GM19023 (cell line): Measurements from ENCODE around the gene LST1.

Experiments
- ATAC-seq: cut with Tn5 transposase; IDR thresholded peaks from one replicate; pipeline ENCODE4 v1.9.1; 2021; ENCODE audit warnings: mild to moderate bottlenecking, moderate library complexity; ENCODE audit not compliant: unreplicated experiment

The LST1 gene

GRCh38 chr6:31559958-31560696, 25.9 kb upstream of the LST1 start:
- peak; percentile 68 for ATAC-seq

- ATAC-seq = no peak
Measured at GRCh38 chr6:31560697-31561058, 25.4 kb upstream of the LST1 start.

GRCh38 chr6:31567531-31568370, 18.3 kb upstream of the LST1 start:
- no peak for ATAC-seq

DNA sequence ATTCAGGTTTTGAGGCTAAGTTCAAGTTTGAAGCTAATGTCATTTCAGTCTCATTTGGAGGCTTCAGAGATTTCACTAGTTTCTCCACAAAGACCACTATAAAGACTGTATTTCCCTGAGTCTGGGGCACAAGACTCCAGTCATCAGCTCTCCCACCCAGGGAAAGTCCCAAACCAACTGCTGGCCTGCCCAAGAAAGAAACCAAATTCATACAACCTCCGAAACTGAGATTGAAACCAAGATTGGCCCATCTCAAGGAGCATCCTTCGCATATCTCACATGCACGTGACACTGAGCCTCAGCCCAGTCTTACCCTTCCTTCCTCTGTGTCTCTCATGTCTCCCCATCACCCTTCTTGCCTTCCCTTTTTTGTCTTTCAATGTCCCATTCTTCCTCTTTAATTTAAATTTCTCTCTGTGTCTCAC, 17.5 kb upstream of the LST1 start:
- peak; percentile 58 for ATAC-seq

DNA sequence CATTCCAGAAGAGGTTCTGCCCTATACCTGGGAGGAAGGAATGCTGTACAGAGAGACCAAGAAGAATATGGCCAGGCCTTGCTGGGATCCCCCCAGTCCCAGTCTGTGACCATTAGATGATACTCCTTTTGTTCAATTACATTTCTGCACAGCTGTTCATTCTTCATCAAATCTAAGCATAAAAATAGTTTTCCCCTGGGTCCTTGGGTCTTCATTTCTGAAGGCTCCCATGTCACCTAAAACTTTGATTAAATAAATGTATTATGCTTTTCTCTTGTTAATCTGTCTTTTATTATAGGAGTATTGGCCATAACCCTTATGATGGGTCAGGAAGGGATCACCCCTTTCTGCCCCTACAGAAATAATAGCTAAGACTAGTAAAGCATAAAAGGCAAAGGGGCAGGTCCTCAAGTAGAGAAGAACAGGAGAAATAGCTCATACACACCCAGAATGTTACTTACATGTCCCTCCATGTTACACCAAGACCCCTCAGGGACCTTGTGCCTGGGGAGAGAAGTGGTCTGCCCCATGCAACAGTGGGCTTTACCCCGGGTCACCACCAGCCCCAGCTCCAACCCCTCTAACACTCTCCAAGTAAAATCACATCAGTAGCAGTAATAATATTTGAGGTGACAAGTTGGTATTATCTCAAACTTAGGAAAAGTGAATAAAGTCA, 16.1 kb upstream of the LST1 start:
- no peak for ATAC-seq

GRCh38 chr6:31572041-31572911, 13.8 kb upstream of the LST1 start, which contains the start of gene LTA:
TSS of gene LTA (plus strand) at chr6:31572289. CDS start at chr6:31572743, 454 bp downstream.
- ATAC-seq = peak; percentile 54

GRCh38 chr6:31573239-31574105, 12.6 kb upstream of the LST1 start:
- no peak for ATAC-seq

DNA sequence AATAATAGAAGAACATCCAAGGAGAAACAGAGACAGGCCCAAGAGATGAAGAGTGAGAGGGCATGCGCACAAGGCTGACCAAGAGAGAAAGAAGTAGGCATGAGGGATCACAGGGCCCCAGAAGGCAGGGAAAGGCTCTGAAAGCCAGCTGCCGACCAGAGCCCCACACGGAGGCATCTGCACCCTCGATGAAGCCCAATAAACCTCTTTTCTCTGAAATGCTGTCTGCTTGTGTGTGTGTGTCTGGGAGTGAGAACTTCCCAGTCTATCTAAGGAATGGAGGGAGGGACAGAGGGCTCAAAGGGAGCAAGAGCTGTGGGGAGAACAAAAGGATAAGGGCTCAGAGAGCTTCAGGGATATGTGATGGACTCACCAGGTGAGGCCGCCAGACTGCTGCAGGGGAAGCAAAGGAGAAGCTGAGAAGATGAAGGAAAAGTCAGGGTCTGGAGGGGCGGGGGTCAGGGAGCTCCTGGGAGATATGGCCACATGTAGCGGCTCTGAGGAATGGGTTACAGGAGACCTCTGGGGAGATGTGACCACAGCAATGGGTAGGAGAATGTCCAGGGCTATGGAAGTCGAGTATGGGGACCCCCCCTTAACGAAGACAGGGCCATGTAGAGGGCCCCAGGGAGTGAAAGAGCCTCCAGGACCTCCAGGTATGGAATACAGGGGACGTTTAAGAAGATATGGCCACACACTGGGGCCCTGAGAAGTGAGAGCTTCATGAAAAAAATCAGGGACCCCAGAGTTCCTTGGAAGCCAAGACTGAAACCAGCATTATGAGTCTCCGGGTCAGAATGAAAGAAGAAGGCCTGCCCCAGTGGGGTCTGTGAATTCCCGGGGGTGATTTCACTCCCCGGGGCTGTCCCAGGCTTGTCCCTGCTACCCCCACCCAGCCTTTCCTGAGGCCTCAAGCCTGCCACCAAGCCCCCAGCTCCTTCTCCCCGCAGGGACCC, 11.7 kb upstream of the LST1 start:
- ATAC-seq = no peak

- ATAC-seq = no peak
Measured at GRCh38 chr6:31575335-31575901, 10.7 kb upstream of the LST1 start, which contains the start of gene TNF. TSS of gene TNF (plus strand) at chr6:31575565. CDS start at chr6:31575742, 177 bp downstream.

GRCh38 chr6:31575952-31576685, 10.0 kb upstream of the LST1 start:
- no peak for ATAC-seq

GRCh38 chr6:31576897-31577578, 9.0 kb upstream of the LST1 start:
- no peak for ATAC-seq

DNA sequence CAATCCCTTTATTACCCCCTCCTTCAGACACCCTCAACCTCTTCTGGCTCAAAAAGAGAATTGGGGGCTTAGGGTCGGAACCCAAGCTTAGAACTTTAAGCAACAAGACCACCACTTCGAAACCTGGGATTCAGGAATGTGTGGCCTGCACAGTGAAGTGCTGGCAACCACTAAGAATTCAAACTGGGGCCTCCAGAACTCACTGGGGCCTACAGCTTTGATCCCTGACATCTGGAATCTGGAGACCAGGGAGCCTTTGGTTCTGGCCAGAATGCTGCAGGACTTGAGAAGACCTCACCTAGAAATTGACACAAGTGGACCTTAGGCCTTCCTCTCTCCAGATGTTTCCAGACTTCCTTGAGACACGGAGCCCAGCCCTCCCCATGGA, 8.5 kb upstream of the LST1 start:
- no peak for ATAC-seq

GRCh38 chr6:31578184-31579118, 7.6 kb upstream of the LST1 start:
- ATAC-seq = no peak

- ATAC-seq = no peak
Measured at GRCh38 chr6:31579119-31579505, 7.0 kb upstream of the LST1 start.

- ATAC-seq = no peak
Measured at GRCh38 chr6:31579546-31580437, 6.3 kb upstream of the LST1 start.
